Measurements from ENCODE around the gene DEFB113. TPM values are rescaled to one million over a fixed set of nuclear protein-coding genes. Genes with fewer than 3 reads are reported as not detected.

Gene DEFB113, protein sequence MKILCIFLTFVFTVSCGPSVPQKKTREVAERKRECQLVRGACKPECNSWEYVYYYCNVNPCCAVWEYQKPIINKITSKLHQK
- total RNA-seq = not detected

DNA sequence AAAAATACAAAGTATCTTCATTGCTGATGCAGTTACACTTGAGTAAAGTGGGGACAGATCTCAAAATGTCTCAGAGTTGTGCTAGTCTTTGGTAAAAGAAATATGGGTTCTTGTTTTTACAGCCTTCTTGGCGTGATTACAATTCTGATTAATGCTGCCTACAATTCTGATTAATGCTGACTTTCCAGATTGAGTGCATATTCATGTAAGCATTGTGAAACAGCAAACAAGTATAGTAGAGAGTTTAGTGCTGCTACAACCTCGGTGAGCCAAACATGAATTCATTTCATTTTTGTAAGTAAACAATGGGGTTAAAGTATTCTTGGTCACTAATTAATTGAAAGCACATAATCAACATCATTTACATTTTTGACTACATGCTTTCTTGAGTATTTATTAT, at the start of gene DEFB113:
TSS of gene DEFB113 (minus strand) at position 21 of the 400 bp plus-strand sequence. CDS start at position 21, 0 bp downstream.

DNA sequence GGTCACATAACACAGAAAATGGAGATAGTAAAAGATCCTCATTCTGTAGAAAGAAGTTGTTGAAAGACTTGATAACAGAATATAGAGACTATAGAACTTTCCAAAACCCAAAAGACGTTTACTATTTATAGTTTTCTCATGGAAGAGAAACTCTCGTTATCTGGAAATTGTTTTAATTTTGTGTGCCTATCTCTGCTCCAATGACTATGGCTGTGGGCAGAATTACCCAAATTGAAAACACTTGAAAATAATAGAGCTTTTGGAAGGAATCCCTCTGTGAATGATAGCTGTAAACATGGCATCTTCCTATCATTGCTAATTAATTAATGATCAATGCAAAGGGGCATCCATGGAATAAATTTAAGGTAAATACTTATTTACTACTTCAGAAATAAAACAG, 5.4 kb downstream of the DEFB113 start, which contains the start of gene DEFB114:
TSS of gene DEFB114 (minus strand) at position 101 of the 400 bp plus-strand sequence. CDS start at position 42, 59 bp downstream.

Other genes with a start within 250 kb of the DEFB113 start
- 0.88 TPM for gene CRISP3, start 225.2 kb downstream of the DEFB113 start, total RNA-seq
- gene PGK2, start 182.3 kb downstream of the DEFB113 start, total RNA-seq = not detected
- not detected for gene CRISP1, start 103.1 kb downstream of the DEFB113 start, total RNA-seq
- not detected for gene DEFB114, start 5.5 kb downstream of the DEFB113 start, total RNA-seq
- not detected for gene DEFB110, start 52.4 kb upstream of the DEFB113 start, total RNA-seq
- not detected for gene DEFB112, start 80.3 kb upstream of the DEFB113 start, total RNA-seq